Gastroesophageal sphincter (tissue), 4 donors: ENCODE measurements around the gene EARS2. TPM values are rescaled to one million over a fixed set of nuclear protein-coding genes. Genes with fewer than 3 reads are reported as not detected.
A peak's percentile ranks its signal among the peaks of the same experiment; 100 is the strongest.

Experiments
- ATAC-seq: fragments of 150-250 bp; one replicate; pipeline ENCODE4 v1.9.1; 2016; ENCODE audit warnings: mild to moderate bottlenecking, moderate library complexity
- H3K27ac ChIP-seq, 4 donors: fragments of 200-600 bp; sonication (generic) in 3 of 4; 1 replicate in 3 of 4; 2 replicates in 1 of 4; pipeline ENCODE4 v1.5.1; 2016 to 2019
- H3K27me3 ChIP-seq: fragments of 200-600 bp; sonication (generic); one replicate; pipeline ENCODE4 v1.5.1; 2019
- H3K36me3 ChIP-seq, 2 donors: fragments of 200-600 bp; sonication (generic); one replicate each; pipeline ENCODE4 v1.5.1; 2019; ENCODE audit warnings: control low read depth in 1 of 2
- H3K4me1 ChIP-seq, 3 donors: fragments of 200-600 bp; sonication (generic); 1 replicate in 2 of 3; 2 replicates in 1 of 3; pipeline ENCODE4 v1.5.1; 2016 to 2019; ENCODE audit warnings: control low read depth in 2 of 3
- H3K4me3 ChIP-seq, 2 donors: fragments of 200-600 bp; sonication (generic); one replicate each; pipeline ENCODE4 v1.5.1; 2019; ENCODE audit warnings: mild to moderate bottlenecking in 1 of 2, moderate library complexity in 1 of 2
- H3K9me3 ChIP-seq, 3 donors: fragments of 200-600 bp; sonication (generic); one replicate each; pipeline ENCODE4 v1.5.1; 2017 to 2019; ENCODE audit warnings: control low read depth in 2 of 3
- CTCF ChIP-seq, 4 experiments: fragments of 200-600 bp in 2 of 4; fragments of 450-650 bp in 2 of 4; sonication (generic) in 1 of 4; IDR thresholded peaks; one replicate each; pipeline ENCODE4 v1.5.1; 2017 to 2019; ENCODE audit warnings: antibody characterized with exemption in 4 of 4, mild to moderate bottlenecking in 2 of 4, moderate library complexity in 2 of 4
- EP300 ChIP-seq: sonication (generic); formaldehyde crosslinking; IDR thresholded peaks from one replicate; pipeline ENCODE4 v1.6.1; 2017; ENCODE audit warnings: antibody characterized with exemption, mild to moderate bottlenecking
- POLR2A ChIP-seq, 2 donors: fragments of 450-650 bp; IDR thresholded peaks; one replicate each; pipeline ENCODE4 v1.6.1; 2017; ENCODE audit warnings: antibody characterized with exemption in 2 of 2, mild to moderate bottlenecking in 2 of 2, moderate library complexity in 1 of 2
- POLR2AphosphoS5 ChIP-seq: sonication (generic); formaldehyde crosslinking; IDR thresholded peaks from one replicate; pipeline ENCODE4 v1.6.1; 2017; ENCODE audit warnings: antibody characterized with exemption
- WGBS, 2 donors: methylation state at CpG; one replicate each; pipeline ENCODE4 v1.1.5; 2018; ENCODE audit warnings: low coverage in 1 of 2; 5-methylcytosine and 5-hydroxymethylcytosine counted together
- total RNA-seq, 4 donors: library from RNA; depleted of rRNA; stranded (reverse); fragments of >200 nt; gene quantifications; one replicate each; pipeline ENCODE4 v1.1.0, GENCODE V29; 2016

Gene EARS2
- total RNA-seq, 4 donors from 2014 or later = 9.5 to 28.5 (median 18.8) TPM

GRCh38 chr16:23496821-23497542 is 60.2 kb downstream of the EARS2 start:
- no peaks in the 10 kb centered on the region for H3K27me3 ChIP-seq
- peak overlapping the region in 3 of 4 donors; percentile 41 to 52 (median 49) for H3K27ac ChIP-seq
- TF ChIP-seq POLR2AphosphoS5 = no peak
- TF ChIP-seq POLR2A (IDR thresholded peaks at IDR 0.05) = no peak
- no peaks in the 10 kb centered on the region for H3K9me3 ChIP-seq
- H3K36me3 ChIP-seq = peaks cover 0 to 63% of the 10 kb centered on the region in 2 donors
- ATAC-seq = no peak
- H3K4me1 ChIP-seq = peaks cover 0 to 56% (median 3%) of the 10 kb centered on the region in 3 donors
- H3K4me3 ChIP-seq = no peak overlapping the region
- WGBS, 2 donors = 60 to 61% methylated on average over 5 to 12 of the region's 12 CpGs

- peaks cover 0 to 48% (median 3%) of the 10 kb centered on the region in 3 donors for H3K4me1 ChIP-seq
These were observed 61.5 kb downstream of the EARS2 start for GRCh38 chr16:23495671-23496070.

GRCh38 chr16:23494188-23494587 is 63.0 kb downstream of the EARS2 start:
- 82 to 100% methylated on average over 1 to 5 of the region's 11 CpGs for WGBS, 2 donors
- ATAC-seq = no peak
- TF ChIP-seq POLR2A (IDR thresholded peaks at IDR 0.05) = no peak
- H3K27ac ChIP-seq = no peak overlapping the region
- H3K9me3 ChIP-seq = no peaks in the 10 kb centered on the region
- no peak overlapping the region for H3K4me3 ChIP-seq
- H3K27me3 ChIP-seq = no peaks in the 10 kb centered on the region
- peaks cover 0 to 33% (median 3%) of the 10 kb centered on the region in 3 donors for H3K4me1 ChIP-seq
- H3K36me3 ChIP-seq = peaks cover 0 to 72% of the 10 kb centered on the region in 2 donors

More at GRCh38 chr16:23495671-23496070, 61.5 kb downstream of the EARS2 start:
- Histone ChIP-seq H3K27ac (no peak overlapping the region), H3K36me3 (peaks cover 0 to 66% of the 10 kb centered on the region in 2 donors), H3K9me3 (no peaks in the 10 kb centered on the region), H3K4me3 (no peak overlapping the region), H3K27me3 (no peaks in the 10 kb centered on the region)
- TF ChIP-seq POLR2A (IDR thresholded peaks at IDR 0.05) (no peak), EP300 (no peak), POLR2AphosphoS5 (no peak), CTCF (IDR thresholded peaks at IDR 0.05) (no peak)
- WGBS, 2 donors = 100% methylated on average over 4 of the region's 4 CpGs; no CpG with 5 or more reads in 1 of the 2 donors
- no peak for ATAC-seq

DNA sequence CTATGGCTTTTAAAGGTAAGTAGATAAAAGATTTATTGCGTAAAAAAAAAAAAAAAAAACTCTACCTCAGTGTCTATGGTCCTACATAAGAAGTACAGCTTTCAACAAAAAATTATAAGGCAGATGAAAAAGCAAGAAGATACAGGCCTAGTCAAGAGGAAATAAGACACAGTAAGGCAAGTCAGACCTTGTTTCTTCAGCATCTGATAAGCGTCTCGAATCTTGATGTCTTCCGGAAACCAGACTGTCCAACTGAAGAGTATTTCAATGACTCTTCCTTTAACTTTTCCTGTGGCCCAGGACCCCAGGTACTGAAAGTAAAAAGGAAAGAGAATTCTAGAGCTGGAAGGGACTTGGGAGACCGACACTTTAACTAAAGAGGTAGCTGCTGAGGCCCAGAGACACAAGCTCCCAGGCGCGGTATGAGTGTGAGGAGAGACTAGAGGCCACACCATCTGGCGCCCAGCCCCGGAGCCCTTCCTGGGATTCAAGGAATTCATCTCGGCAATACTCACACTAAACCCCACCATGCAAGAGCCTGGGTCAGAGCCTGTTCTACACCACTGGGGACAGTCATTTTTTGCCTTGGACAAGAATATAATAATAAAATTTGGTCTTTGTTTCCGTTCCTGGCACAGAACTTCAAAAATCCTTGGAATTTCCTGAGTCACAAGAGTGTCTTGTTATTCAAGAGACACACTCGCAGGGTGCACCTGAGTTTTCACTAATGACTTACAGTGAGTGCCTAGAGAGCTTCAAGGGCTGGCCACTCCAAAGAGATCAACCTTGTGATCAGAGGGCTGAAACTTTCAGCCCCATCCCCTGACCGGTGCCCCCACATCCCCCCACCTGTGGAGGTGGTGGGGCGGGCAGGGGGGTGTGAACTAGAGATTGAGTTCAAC is 65.4 kb downstream of the EARS2 start:
- Histone ChIP-seq H3K4me3 (no peak overlapping the region), H3K4me1 (peaks cover 0 to 9% (median 0%) of the 10 kb centered on the region in 3 donors), H3K27ac (no peak overlapping the region), H3K36me3 (peaks cover 0 to 97% of the 10 kb centered on the region in 2 donors), H3K27me3 (no peaks in the 10 kb centered on the region), H3K9me3 (no peaks in the 10 kb centered on the region)
- no peak for TF ChIP-seq EP300
- TF ChIP-seq POLR2A (IDR thresholded peaks at IDR 0.05) = no peak
- no peak for TF ChIP-seq POLR2AphosphoS5
- no peak for TF ChIP-seq CTCF (IDR thresholded peaks at IDR 0.05)
- WGBS, 2 donors = 48 to 73% methylated on average over 10 to 13 of the region's 14 CpGs
- ATAC-seq = no peak

- TF ChIP-seq POLR2A (IDR thresholded peaks at IDR 0.05) = no peak
- TF ChIP-seq POLR2AphosphoS5 = no peak
- no peak for TF ChIP-seq EP300
- no peak for TF ChIP-seq CTCF (IDR thresholded peaks at IDR 0.05)
- H3K27ac ChIP-seq = no peak overlapping the region
- no peak for ATAC-seq
- WGBS, 2 donors = 90% methylated on average over 2 of the region's 5 CpGs; no CpG with 5 or more reads in 1 of the 2 donors
- H3K36me3 ChIP-seq = peaks cover 0 to 100% of the 10 kb centered on the region in 2 donors
- H3K4me1 ChIP-seq = no peaks in the 10 kb centered on the region
- H3K4me3 ChIP-seq = no peak overlapping the region
- H3K27me3 ChIP-seq = no peaks in the 10 kb centered on the region
- H3K9me3 ChIP-seq = no peaks in the 10 kb centered on the region
These were observed 70.7 kb downstream of the EARS2 start for GRCh38 chr16:23486480-23486879.
